GM23248 (cell line): ENCODE results near the gene LRP2. TPM values are rescaled to one million over a fixed set of nuclear protein-coding genes. Genes with fewer than 3 reads are reported as not detected.

Experiments used
- DNase-seq: peaks from one replicate; pipeline ENCODE4 v3.0.0-alpha.2; 2015
- H2AFZ ChIP-seq: fragments of 200-600 bp; sonication (generic); 2 replicates; pipeline ENCODE4 v1.6.1; 2016; ENCODE audit warnings: antibody characterized with exemption
- H3F3A ChIP-seq: fragments of 200-600 bp; sonication (generic); 2 replicates; pipeline ENCODE4 v1.6.1; 2016; ENCODE audit warnings: mild to moderate bottlenecking, antibody characterized with exemption, mixed run types; ENCODE audit not compliant: insufficient read depth
- H3K27ac ChIP-seq: fragments of 200-600 bp; sonication (generic); 2 replicates; pipeline ENCODE4 v1.5.1; 2016; ENCODE audit warnings: mild to moderate bottlenecking
- H3K27me3 ChIP-seq: fragments of 200-600 bp; sonication (generic); replicated peaks from 2 replicates; pipeline ENCODE4 v1.6.1; 2016; ENCODE audit warnings: mild to moderate bottlenecking; ENCODE audit not compliant: insufficient read depth
- H3K36me3 ChIP-seq: fragments of 200-600 bp; sonication (generic); 2 replicates; pipeline ENCODE4 v1.6.1; 2016; ENCODE audit warnings: low read depth, mild to moderate bottlenecking
- H3K4me1 ChIP-seq: fragments of 200-600 bp; sonication (generic); 2 replicates; pipeline ENCODE4 v1.6.1; 2016; ENCODE audit warnings: mild to moderate bottlenecking; ENCODE audit not compliant: insufficient read depth
- H3K4me2 ChIP-seq: fragments of 200-600 bp; sonication (generic); one replicate; pipeline ENCODE4 v1.6.1; 2016; ENCODE audit warnings: mild to moderate bottlenecking; ENCODE audit not compliant: unreplicated experiment
- H3K4me3 ChIP-seq: fragments of 200-600 bp; sonication (generic); 2 replicates; pipeline ENCODE4 v1.5.1; 2016; ENCODE audit warnings: mild to moderate bottlenecking
- H3K79me2 ChIP-seq: fragments of 200-600 bp; sonication (generic); 2 replicates; pipeline ENCODE4 v1.6.1; 2016; ENCODE audit warnings: mild to moderate bottlenecking; ENCODE audit not compliant: insufficient read depth
- H3K9ac ChIP-seq: fragments of 200-600 bp; sonication (generic); 2 replicates; pipeline ENCODE4 v1.6.1; 2016; ENCODE audit warnings: mild to moderate bottlenecking
- H3K9me2 ChIP-seq: fragments of 200-600 bp; sonication (generic); 2 replicates; pipeline ENCODE4 v1.6.1; 2016; ENCODE audit warnings: mixed run types, mild to moderate bottlenecking, moderate library complexity; ENCODE audit not compliant: insufficient read depth
- H3K9me3 ChIP-seq: fragments of 200-600 bp; sonication (generic); one replicate; pipeline ENCODE4 v1.6.1; 2017; ENCODE audit warnings: low read depth
- H4K20me1 ChIP-seq: fragments of 200-600 bp; sonication (generic); 2 replicates; pipeline ENCODE4 v1.6.0; 2016; ENCODE audit not compliant: insufficient read depth
- EZH2 ChIP-seq: fragments of 200-600 bp; sonication (generic); IDR thresholded peaks from 2 replicates; pipeline ENCODE4 v1.6.1; 2018; ENCODE audit warnings: antibody characterized with exemption, mild to moderate bottlenecking; ENCODE audit not compliant: insufficient read depth, poor library complexity, severe bottlenecking
- EZH2phosphoT487 ChIP-seq: fragments of 200-600 bp; sonication (generic); IDR thresholded peaks from 2 replicates; pipeline ENCODE4 v1.6.1; 2018; ENCODE audit warnings: antibody characterized with exemption, moderate library complexity, mild to moderate bottlenecking, low read depth; ENCODE audit not compliant: insufficient read depth
- WGBS, 2 experiments: methylation state at CpG; one replicate each; pipeline ENCODE4 v1.1.6; 2015 to 2017; ENCODE audit warnings: low lambda C conversion rate in 2 of 2, low coverage in 1 of 2; ENCODE audit errors: missing lambda C conversion rate in 2 of 2; 5-methylcytosine and 5-hydroxymethylcytosine counted together
- in situ Hi-C: fragments of 300-500 bp; cut with MboI; formaldehyde crosslinking; loops from 2 replicates; pipeline ENCODE4 v1.15.0; 2020
- polyA plus RNA-seq: library from polyadenylated mRNA; unstranded; fragments of >200 nt; fragmentation: Nextera tagmentation; extraction: Ambion mirVana; gene quantifications from 2 replicates; pipeline ENCODE4 v1.2.1, GENCODE V29; 2016
- total RNA-seq: library from RNA; depleted of rRNA; stranded (reverse); fragments of >200 nt; shearing (Covaris generic); gene quantifications from 2 replicates; pipeline ENCODE4 v1.2.3, GENCODE V29; 2014

The LRP2 gene
- total and polyA plus RNA-seq, 2 experiments from 2014 or later, result not detected

- Histone ChIP-seq H3K79me2 (no peaks in the 10 kb centered on the region), H3K4me1 (peaks cover 3% of the 10 kb centered on the region; the same call in 1 of the 2 replicates), H4K20me1 (no peaks in the 10 kb centered on the region), H3K9me2 (no peaks in the 10 kb centered on the region), H3K36me3 (no peaks in the 10 kb centered on the region), H3K27ac (no peak overlapping the region), H3K9ac (no peak overlapping the region), H2AFZ (peak overlapping the region; percentile 54; the same call in 1 of the 2 replicates), H3K4me3 (peak overlapping the region; percentile 67), H3K9me3 (no peaks in the 10 kb centered on the region), H3K4me2 (peak overlapping the region; percentile 65), H3F3A (no peaks in the 10 kb centered on the region), H3K27me3 (peaks cover 48% of the 10 kb centered on the region)
- TF ChIP-seq EZH2phosphoT487, result no peak
- TF ChIP-seq EZH2, result no peak
- 2 to 4% methylated on average over 26 of the region's 26 CpGs for WGBS, 2 experiments
- DNase-seq, result peak; percentile 28
- in situ Hi-C loops, result no loop called here
Measured at GRCh38 chr2:169363560-169364150, 1.3 kb upstream of the LRP2 start.

- WGBS, 2 experiments, result 2 to 7% methylated on average over 24 of the region's 24 CpGs
- in situ Hi-C loops, result no loop called here
- peaks cover 48% of the 10 kb centered on the region for H3K27me3 ChIP-seq
- TF ChIP-seq EZH2 (peak; percentile 85), EZH2phosphoT487 (no peak)
- no peak overlapping the region for H3K27ac ChIP-seq
- no peaks in the 10 kb centered on the region for H3K36me3 ChIP-seq
- H3F3A ChIP-seq, result no peaks in the 10 kb centered on the region
- no peaks in the 10 kb centered on the region for H3K79me2 ChIP-seq
- no peaks in the 10 kb centered on the region for H3K9me3 ChIP-seq
- H3K9me2 ChIP-seq, result no peaks in the 10 kb centered on the region
- no peak overlapping the region for H3K9ac ChIP-seq
- H3K4me1 ChIP-seq, result peaks cover 3% of the 10 kb centered on the region; the same call in 1 of the 2 replicates
- peak overlapping the region; percentile 39 for H3K4me3 ChIP-seq
- H2AFZ ChIP-seq, result no peak overlapping the region
- H4K20me1 ChIP-seq, result no peaks in the 10 kb centered on the region
- DNase-seq, result peak; percentile 19
- H3K4me2 ChIP-seq, result peak overlapping the region; percentile 10
Measured at GRCh38 chr2:169362894-169363559, 693 bp upstream of the LRP2 start.

GRCh38 chr2:169361706-169362117 lies 622 bp downstream of the LRP2 start:
- TF ChIP-seq EZH2 (no peak), EZH2phosphoT487 (no peak)
- no peak overlapping the region for H3K9ac ChIP-seq
- WGBS, 2 experiments, result 0% methylated on average over 32 of the region's 32 CpGs

GRCh38 chr2:169360984-169361705 lies 1.2 kb downstream of the LRP2 start:
- H3K9me3 ChIP-seq, result no peaks in the 10 kb centered on the region

More at GRCh38 chr2:169361706-169362117, 622 bp downstream of the LRP2 start:
- peak overlapping the region; percentile 68 for H3K4me2 ChIP-seq
- H3K4me1 ChIP-seq, result peaks cover 3% of the 10 kb centered on the region; the same call in 1 of the 2 replicates
- no peak overlapping the region for H3K27ac ChIP-seq
- H3K9me2 ChIP-seq, result no peaks in the 10 kb centered on the region
- no peaks in the 10 kb centered on the region for H3K79me2 ChIP-seq
- H2AFZ ChIP-seq, result peak overlapping the region; percentile 26; the same call in 1 of the 2 replicates
- no peaks in the 10 kb centered on the region for H3F3A ChIP-seq
- no peaks in the 10 kb centered on the region for H4K20me1 ChIP-seq
- H3K4me3 ChIP-seq, result peak overlapping the region; percentile 46
- in situ Hi-C loops, result no loop called here
- no peaks in the 10 kb centered on the region for H3K9me3 ChIP-seq
- H3K27me3 ChIP-seq, result peaks cover 48% of the 10 kb centered on the region
- peak; percentile 42 for DNase-seq
- H3K36me3 ChIP-seq, result no peaks in the 10 kb centered on the region

More at GRCh38 chr2:169360984-169361705, 1.2 kb downstream of the LRP2 start:
- Histone ChIP-seq H3K36me3 (no peaks in the 10 kb centered on the region), H4K20me1 (no peaks in the 10 kb centered on the region), H3K27me3 (peaks cover 48% of the 10 kb centered on the region), H3F3A (no peaks in the 10 kb centered on the region), H3K27ac (no peak overlapping the region), H3K9ac (no peak overlapping the region), H3K79me2 (no peaks in the 10 kb centered on the region), H3K4me2 (peak overlapping the region; percentile 68), H3K4me1 (peaks cover 3% of the 10 kb centered on the region; the same call in 1 of the 2 replicates), H2AFZ (peak overlapping the region; percentile 26; the same call in 1 of the 2 replicates), H3K4me3 (peak overlapping the region; percentile 46), H3K9me2 (no peaks in the 10 kb centered on the region)
- in situ Hi-C loops, result no loop called here
- WGBS, 2 experiments, result 2% methylated on average over 18 to 20 of the region's 20 CpGs
- DNase-seq, result peak; percentile 2
- TF ChIP-seq EZH2phosphoT487 (no peak; the same call in 1 of the 2 replicates), EZH2 (peak; percentile 82)
